ENCODE results near the gene ANKEF1.

The ANKEF1 gene

GRCh38 chr20:10033905-10034650, 709 bp upstream of the ANKEF1 start:
- TF ChIP-seq REST (IDR thresholded peaks at IDR 0.05; ENCODE audit: low read depth) (no peak), EP300 (IDR thresholded peaks at IDR 0.05; ENCODE audit: borderline replicate concordance) (no peak), EGR1 (IDR thresholded peaks at IDR 0.05) (no peak), CREB1 (IDR thresholded peaks at IDR 0.05; ENCODE audit: low read depth) (no peak), CEBPB (IDR thresholded peaks at IDR 0.05) (no peak), YY1 (IDR thresholded peaks at IDR 0.05; ENCODE audit: low read depth) (no peak), FOXM1 (IDR thresholded peaks at IDR 0.05; ENCODE audit: borderline replicate concordance, low read depth) (no peak)

DNA sequence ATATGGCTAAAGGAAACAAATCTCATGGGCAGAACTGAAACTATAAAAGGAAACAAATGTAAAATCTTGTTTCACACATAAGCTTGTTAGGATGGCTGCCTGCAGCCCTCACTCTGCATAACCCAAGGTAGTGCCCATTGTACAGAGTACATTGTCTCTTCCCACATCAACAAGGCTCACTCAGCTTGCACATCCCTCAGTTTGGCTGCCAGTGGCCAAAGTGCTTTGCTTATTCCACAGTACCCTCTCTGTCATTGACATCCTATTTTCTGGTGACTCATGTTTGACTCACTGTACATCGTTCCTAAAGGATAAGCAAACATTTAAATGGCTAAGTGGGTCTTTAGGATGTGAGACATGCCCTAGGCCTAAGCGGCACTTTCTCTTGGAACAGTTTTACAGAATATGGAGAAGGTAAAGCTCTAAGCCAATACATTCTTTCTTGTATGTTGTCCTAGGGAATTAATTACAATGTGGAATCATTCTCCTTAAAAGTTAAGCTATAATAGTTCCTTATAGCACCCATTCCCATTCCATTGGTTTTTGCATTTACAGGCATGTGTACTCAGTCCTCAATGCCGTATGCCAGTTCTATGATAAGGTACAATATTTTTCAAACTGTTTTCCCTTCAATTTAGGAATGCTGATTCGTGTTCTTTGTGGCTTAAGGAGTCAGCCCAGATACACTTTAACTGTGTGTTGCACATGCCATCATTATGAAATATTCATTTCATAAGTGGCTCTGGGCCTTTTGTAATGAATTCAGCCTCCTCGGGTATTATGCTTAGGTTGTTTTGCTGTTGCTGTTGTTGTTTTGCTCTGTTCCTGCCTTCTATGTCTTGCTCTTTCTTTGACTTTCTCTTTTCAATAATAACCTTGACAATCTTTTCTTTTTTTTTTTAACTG, 5.5 kb downstream of the ANKEF1 start:
- TF ChIP-seq USF1 (IDR thresholded peaks at IDR 0.05) (no peak), YY1 (IDR thresholded peaks at IDR 0.05; ENCODE audit: low read depth) (no peak), TCF12 (IDR thresholded peaks at IDR 0.05; ENCODE audit: low read depth) (no peak), EGR1 (IDR thresholded peaks at IDR 0.05) (no peak), NFIC (IDR thresholded peaks at IDR 0.05) (no peak), RAD21 (IDR thresholded peaks at IDR 0.05; ENCODE audit: low read depth) (no peak), CEBPB (IDR thresholded peaks at IDR 0.05) (no peak), CREB1 (IDR thresholded peaks at IDR 0.05; ENCODE audit: low read depth) (no peak), REST (IDR thresholded peaks at IDR 0.05; ENCODE audit: low read depth) (no peak), MAX (IDR thresholded peaks at IDR 0.05) (no peak), FOXM1 (IDR thresholded peaks at IDR 0.05; ENCODE audit: borderline replicate concordance, low read depth) (no peak), EP300 (IDR thresholded peaks at IDR 0.05; ENCODE audit: borderline replicate concordance) (no peak), TAF1 (IDR thresholded peaks at IDR 0.05; ENCODE audit: low read depth) (no peak), ZBTB7A (IDR thresholded peaks at IDR 0.05; ENCODE audit: low read depth) (no peak), TEAD4 (IDR thresholded peaks at IDR 0.05) (no peak)

GRCh38 chr20:10042086-10042485, 7.3 kb downstream of the ANKEF1 start:
- TF ChIP-seq TEAD4 (IDR thresholded peaks at IDR 0.05) (no peak), EP300 (IDR thresholded peaks at IDR 0.05; ENCODE audit: borderline replicate concordance) (no peak), FOXM1 (IDR thresholded peaks at IDR 0.05; ENCODE audit: borderline replicate concordance, low read depth) (no peak), REST (IDR thresholded peaks at IDR 0.05; ENCODE audit: low read depth) (no peak), ZBTB7A (IDR thresholded peaks at IDR 0.05; ENCODE audit: low read depth) (no peak), CEBPB (IDR thresholded peaks at IDR 0.05) (no peak)

- TF ChIP-seq TEAD4 (IDR thresholded peaks at IDR 0.05) (no peak), YY1 (IDR thresholded peaks at IDR 0.05; ENCODE audit: low read depth) (no peak), REST (IDR thresholded peaks at IDR 0.05; ENCODE audit: low read depth) (no peak), EP300 (IDR thresholded peaks at IDR 0.05; ENCODE audit: borderline replicate concordance) (no peak), FOXM1 (IDR thresholded peaks at IDR 0.05; ENCODE audit: borderline replicate concordance, low read depth) (no peak), MAX (IDR thresholded peaks at IDR 0.05) (no peak), ZBTB7A (IDR thresholded peaks at IDR 0.05; ENCODE audit: low read depth) (no peak), USF1 (IDR thresholded peaks at IDR 0.05) (no peak), TAF1 (IDR thresholded peaks at IDR 0.05; ENCODE audit: low read depth) (no peak), TCF12 (IDR thresholded peaks at IDR 0.05; ENCODE audit: low read depth) (no peak), RAD21 (IDR thresholded peaks at IDR 0.05; ENCODE audit: low read depth) (no peak), CEBPB (IDR thresholded peaks at IDR 0.05) (no peak), NFIC (IDR thresholded peaks at IDR 0.05) (no peak), CREB1 (IDR thresholded peaks at IDR 0.05; ENCODE audit: low read depth) (no peak), EGR1 (IDR thresholded peaks at IDR 0.05) (no peak)
These were observed 12.6 kb downstream of the ANKEF1 start for GRCh38 chr20:10047427-10047826.
